HG02642 (cell line): Measurements from ENCODE around the gene ANKRD28.
"Not testable (repeated sequence)": the region's sequence is repeated elsewhere in the genome, so short reads cannot be mapped to it uniquely, and the experiment has no call there.

Experiments used
- ATAC-seq: cut with Tn5 transposase; IDR thresholded peaks from one replicate; pipeline ENCODE4 v1.9.1; 2021; ENCODE audit warnings: mild to moderate bottlenecking; ENCODE audit not compliant: unreplicated experiment, poor library complexity

Gene ANKRD28

DNA sequence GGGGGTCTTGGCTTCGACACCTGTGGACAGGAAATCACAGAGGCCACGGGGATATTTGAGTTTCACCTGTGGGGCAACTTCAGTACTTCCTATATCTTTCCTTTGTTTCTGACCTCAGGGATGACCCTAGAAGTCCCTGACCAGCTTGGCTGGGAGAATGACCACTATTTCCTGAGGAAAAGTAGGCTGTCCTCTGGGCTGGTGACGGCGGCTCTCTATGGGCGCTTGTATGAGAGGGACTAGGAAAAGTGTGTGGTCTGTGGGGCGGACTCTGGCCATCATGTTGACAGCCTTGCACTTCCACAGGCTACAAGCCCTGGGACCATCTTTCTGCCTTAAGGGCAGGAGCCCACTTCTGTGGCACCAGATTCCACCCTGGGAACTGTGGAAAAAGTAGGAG is 152.5 kb downstream of the ANKRD28 start:
- no peak for ATAC-seq

DNA sequence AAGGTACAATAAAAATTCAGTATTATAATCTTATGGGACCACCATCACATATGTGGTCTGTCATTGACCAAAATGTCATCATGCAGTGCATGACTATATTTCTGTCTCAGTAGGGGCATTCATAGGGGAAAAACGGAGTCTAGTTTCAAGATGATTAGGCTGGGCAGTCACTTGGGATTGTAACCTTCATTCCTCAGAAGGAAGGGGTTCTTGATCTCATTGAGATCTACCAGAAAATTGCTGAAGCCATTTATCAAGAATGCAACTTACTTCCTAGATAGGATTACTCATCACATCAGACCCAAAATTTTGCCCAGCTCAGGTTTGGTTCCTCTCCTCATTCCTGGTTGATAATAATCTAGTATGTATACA is 158.9 kb downstream of the ANKRD28 start:
- ATAC-seq = no peak

DNA sequence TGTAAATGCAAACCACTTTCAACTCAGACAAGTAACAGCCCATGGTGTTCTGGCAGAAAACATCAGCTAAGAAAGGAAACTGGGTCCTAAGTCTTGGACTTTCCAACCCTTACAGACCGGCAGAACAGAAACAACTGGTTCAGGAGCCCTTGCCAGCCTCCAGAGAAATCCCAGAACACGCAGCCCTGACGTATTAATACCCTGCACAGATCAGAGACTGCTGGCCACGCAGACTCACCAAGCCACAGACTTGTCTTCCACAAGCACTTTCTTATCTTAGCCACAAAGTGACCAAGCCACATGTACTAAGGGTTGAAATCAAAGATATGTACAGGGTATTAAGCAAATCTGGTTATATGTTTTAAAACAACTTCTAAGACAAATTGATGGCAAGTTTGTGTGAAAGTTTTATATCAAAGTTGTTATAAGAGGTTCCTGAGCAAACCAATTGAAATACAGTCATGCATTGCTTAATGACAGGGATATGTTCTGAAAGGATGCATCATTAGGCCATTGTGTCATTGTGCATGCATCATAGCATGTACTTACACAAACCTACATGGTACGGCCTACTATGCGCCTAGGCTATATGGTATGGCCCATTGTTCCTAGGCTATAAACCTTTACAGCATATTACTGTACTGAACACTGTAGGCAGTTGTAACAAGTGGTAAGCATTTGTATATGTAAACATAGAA is 159.4 kb downstream of the ANKRD28 start:
- no peak for ATAC-seq

GRCh38 chr3:15637131-15637951 is 160.4 kb downstream of the ANKRD28 start:
- ATAC-seq = peak; percentile 47

- no peak for ATAC-seq
Observed at GRCh38 chr3:15636028-15636709, 161.6 kb downstream of the ANKRD28 start.

DNA sequence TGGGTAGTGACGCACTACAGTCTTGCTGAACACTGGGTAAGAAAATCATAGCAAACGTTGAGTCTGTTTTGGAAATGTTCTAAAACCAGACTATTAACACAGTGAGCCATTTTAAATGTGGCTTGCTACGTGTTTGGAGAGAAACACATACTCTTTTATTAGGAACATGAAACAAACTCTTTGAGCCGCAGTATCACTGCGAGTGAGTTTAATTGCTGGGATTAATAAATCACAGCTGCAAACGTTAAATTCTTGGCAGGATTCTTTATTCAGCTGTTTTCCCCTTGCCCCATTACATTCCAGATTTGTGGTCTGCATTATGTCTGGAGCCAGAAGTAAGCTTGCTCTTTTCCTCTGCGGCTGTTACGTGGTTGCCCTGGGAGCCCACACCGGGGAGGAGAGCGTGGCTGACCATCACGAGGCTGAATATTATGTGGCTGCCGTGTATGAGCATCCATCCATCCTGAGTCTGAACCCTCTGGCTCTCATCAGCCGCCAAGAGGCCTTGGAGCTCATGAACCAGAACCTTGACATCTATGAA is 162.6 kb downstream of the ANKRD28 start:
- no peak for ATAC-seq

GRCh38 chr3:15634671-15635070 is 163.1 kb downstream of the ANKRD28 start:
- no peak for ATAC-seq

GRCh38 chr3:15633766-15634598 is 163.8 kb downstream of the ANKRD28 start:
- no peak for ATAC-seq

- ATAC-seq = no peak
Observed at GRCh38 chr3:15633159-15633558, 164.6 kb downstream of the ANKRD28 start.

DNA sequence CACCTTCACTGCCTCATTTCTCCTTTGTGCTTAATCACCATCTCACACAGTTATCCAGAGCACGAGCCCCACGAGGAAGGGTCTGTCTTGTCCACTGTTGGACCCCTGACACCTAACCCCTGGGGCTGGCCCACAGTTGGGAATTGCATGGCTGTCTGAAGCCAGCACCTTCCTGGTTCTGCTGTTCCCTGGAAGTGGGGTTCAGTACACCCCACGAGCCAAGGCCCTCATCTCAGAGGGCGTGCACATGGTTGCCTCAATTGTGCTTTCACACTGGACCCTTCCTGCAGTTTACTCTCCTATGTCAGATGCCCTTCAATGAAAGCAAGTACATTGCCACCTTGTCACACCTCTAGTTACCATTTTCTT is 165.6 kb downstream of the ANKRD28 start:
- ATAC-seq = no peak

DNA sequence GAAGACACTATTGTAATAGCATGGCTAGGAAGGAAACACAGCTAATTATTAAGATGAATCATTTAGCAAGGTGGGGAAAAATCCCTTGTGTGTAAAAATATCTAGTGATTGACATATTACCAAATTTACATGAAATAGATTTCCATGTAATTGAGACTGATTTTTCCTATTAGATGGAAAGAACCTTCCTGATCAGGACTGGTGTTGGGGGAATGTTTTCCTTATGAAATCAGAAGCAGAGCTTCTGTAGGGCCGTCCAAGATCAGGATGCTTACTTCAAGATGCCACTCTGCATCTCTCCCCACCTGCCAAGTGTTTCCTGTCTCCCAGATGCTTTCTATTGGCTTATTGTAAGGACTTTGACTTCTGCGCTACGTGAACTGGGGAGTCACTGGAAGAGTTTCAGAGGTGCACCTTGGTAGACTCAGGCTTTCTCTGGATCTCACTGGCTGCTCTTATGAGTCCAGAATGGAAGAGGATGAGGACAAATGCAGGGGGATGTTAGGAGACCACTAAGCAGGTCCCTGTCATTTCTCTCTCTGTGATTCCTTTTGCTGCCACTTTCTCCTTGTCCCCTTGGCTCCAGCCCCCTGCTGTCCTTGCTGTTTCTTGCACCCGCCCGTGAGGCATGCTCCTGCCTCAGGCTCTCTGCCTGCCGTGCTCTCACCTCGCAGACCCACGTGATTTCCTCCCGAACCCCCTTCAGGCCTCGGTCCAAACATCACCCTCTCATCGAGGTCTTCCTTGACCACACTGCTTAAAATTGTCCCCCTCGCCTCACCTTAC is 166.2 kb downstream of the ANKRD28 start:
- no peak for ATAC-seq

- peak; percentile 65 for ATAC-seq
Observed at GRCh38 chr3:15630646-15631350, 167.0 kb downstream of the ANKRD28 start.

- ATAC-seq = peak; percentile 94
Observed at GRCh38 chr3:15629860-15630597, 167.8 kb downstream of the ANKRD28 start.

- no peak for ATAC-seq
Observed at GRCh38 chr3:15628967-15629366, 168.8 kb downstream of the ANKRD28 start.

DNA sequence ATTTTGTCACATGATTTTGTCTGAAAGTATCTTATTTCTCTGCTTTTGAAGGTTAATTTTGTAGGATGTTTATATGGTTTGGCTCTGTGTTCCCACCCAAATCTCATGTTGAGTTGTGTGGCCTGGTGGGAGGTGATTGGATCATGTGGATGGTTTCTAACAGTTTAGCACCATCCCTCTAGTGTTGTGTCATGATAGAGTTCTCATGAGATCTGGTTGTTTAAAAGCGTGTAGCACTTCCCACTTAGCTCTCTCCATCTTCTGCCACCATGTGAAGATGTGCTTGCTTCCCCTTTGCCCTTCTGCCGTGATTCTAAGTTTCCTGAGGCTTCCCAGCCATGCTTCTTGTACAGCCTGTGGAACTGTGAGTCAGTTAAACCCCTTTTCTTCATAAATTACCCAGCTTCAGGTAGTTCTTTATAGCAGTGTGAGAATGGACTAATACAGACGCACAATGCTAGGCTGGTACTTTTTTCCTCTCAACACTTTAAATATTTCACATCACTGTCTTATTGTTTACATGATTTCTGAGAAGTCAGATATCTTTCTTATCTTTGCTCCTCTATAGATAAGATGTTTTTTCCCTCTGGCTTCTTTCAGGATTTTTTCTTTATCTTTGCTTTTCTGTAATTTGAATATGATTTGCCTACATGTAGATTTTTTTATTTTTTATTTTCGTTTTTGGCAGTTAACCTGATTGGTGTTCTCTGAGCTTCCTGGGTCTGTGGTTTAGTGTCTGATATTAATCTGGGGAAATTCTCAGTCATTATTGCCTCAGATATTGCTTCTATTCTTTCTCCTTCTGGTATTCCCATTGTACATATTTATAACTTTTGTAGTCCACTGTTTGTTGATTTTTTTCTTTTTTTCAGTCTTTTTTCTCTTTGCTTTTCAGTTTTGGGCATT is 174.0 kb downstream of the ANKRD28 start:
- ATAC-seq = no peak

DNA sequence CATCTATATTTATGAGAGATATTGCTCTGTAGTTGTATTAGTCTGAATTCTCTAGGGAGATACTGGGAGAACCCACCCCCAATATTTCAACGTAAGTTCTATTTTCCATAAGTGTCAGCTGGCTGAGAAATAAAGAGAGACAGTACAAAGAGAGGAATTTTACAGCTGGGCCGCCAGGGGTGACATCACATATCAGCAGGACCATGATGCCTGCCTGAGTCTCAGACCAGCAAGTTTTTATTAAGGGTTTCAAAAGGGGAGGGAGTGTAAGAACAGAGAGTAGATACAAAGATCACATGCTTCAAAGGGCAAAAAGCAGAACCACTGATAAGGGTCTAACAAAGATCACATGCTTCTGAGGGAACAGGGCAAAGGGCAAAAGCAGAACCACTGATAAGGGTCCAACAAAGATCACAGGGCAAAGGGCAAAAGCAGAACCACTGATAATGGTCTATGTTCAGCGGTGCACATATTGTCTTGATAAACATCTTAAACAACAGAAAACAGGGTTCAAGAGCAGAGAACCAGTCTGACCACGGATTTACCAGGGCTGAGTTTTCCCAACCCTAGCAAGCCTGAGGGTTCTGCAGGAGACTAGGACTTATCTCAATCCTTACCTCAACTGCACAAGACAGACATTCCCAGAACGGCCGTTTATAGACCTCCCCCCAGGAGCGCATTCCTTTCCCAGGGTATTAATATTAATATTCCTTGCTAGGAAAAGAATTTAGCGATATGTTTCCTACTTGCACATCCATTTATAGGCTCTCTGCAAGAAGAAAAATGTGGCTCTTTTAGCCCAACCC is 177.9 kb downstream of the ANKRD28 start:
- ATAC-seq = not testable (repeated sequence)
